ENCODE data around the gene TTLL9.

GRCh38 chr20:31861135-31861384, 9.4 kb upstream of the TTLL9 start:
- TF ChIP-seq CTCF (IDR thresholded peaks at IDR 0.05), result no peak
- TF ChIP-seq POLR2AphosphoS5 (IDR thresholded peaks at IDR 0.05), result no peak

All from stomach (tissue), 4 donors.